Activated CD4-positive, CD25-positive, alpha-beta regulatory T cell treated with anti-CD3 and anti-CD28 coated beads, Interleukin-2, amount 50 U/mL, for 16 hours (primary cell): ENCODE data around the gene ZNF320.
A peak's percentile ranks its signal among the peaks of the same experiment; 100 is the strongest.
"Not testable (repeated sequence)": the region's sequence is repeated elsewhere in the genome, so short reads cannot be mapped to it uniquely, and the experiment has no call there.

Experiments used
- DNase-seq: peaks from one replicate; pipeline ENCODE4 v3.0.0-alpha.2; 2020; ENCODE audit warnings: low read depth, low spot score

ZNF320 gene

GRCh38 chr19:52922841-52923777, 25.7 kb upstream of the ZNF320 start, which contains the start of gene ZNF888:
Gene ZNF888 (minus strand): TSS chr19:52923428. CDS start chr19:52917873, 5,555 bp downstream.
- DNase-seq, result peak; percentile 64

DNA sequence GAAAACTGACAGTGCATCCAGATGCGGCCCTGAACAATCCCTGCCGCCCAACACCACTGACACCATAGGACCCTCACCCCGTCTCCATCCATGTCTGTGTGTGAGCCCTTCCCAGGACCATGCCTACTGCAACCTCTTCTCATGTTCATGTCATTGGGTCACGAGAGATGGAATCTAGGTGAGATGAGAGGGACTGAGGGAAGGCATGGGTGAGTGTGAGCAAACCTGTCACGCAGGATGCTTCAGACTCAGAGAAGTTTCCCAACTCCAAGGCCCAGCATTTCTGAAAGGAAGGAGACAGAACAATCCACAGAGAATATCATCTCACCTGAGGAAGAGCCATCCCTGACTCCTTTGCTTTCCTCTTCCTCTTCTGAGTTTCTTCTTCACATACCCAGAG, 20.1 kb upstream of the ZNF320 start:
- DNase-seq, result no peak

GRCh38 chr19:52910648-52911047, 13.2 kb upstream of the ZNF320 start:
- no peak for DNase-seq

DNA sequence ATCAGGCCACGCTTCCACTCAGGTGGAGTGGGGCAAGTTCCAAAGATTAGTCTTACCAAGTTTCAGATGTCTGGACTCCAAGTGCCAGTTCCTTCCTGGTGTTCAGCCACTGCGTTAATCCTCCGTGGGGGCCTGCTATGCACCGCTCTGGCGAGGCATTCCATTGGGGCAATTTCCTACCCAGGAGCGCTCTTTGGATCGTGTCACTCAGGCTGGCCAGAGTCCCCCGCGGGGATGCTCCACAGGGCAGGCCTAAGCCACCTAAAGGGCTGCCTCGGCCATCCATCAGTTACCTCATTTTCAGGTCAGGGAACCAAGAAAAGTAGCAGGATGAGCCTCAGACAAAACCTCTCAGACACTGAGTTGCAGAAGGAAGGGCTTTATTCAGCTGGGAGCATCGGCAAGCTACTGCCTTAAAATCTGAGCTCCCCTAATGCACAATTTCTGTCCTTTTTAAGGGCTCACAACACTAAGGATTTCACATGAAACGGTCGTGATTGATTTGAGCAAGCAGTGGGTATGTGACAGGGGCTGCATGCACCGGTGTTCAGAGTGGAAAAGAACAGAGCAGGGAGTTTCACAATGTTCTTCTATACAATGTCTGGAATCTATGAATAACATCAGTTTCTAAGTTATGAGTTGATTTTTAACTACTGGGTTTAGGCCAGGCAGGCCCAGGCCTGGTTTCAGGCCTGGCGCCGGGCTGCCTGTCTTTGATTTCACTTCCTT, 6.8 kb upstream of the ZNF320 start:
- not testable (repeated sequence) for DNase-seq

DNA sequence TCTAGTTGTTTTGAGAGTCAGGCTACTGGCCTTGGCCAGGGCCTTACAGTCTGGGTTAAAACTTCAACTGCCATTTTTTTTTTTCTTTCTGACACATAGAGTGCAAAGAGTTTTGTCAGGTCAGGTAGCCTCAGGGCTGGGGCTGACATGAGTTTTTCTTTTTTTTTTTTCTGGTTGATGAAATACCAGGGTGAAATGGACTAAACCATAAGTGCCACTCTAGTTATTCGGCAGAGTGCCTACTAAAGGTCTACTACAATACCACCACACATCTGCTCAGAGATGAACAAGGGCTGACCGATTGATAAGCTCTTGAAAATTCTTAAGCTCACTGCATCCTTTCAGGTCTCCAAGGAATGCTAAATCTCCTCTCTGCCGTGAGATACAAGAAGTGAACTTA, 4.4 kb upstream of the ZNF320 start:
- no peak for DNase-seq

DNA sequence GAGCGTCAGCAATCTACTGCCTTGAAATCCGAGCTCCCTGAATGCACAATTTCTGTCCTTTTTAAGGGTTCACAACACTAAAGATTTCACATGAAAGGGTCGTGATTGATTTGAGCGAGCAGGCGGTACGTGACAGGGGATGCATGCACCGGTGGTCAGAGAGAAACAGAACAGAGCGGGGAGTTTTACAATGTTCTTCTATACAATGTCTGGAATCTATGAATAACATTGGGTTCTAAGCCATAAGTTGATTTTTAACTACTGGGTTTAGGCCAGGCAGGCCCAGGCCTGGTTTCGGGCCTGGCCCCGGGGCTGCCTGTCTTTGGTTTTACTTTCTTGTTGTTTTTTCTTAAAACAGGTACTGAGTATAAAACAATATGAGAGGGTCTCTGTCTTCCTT, 1.2 kb upstream of the ZNF320 start:
- not testable (repeated sequence) for DNase-seq

- DNase-seq, result no peak
Measured at GRCh38 chr19:52898101-52898500, 666 bp upstream of the ZNF320 start.

DNA sequence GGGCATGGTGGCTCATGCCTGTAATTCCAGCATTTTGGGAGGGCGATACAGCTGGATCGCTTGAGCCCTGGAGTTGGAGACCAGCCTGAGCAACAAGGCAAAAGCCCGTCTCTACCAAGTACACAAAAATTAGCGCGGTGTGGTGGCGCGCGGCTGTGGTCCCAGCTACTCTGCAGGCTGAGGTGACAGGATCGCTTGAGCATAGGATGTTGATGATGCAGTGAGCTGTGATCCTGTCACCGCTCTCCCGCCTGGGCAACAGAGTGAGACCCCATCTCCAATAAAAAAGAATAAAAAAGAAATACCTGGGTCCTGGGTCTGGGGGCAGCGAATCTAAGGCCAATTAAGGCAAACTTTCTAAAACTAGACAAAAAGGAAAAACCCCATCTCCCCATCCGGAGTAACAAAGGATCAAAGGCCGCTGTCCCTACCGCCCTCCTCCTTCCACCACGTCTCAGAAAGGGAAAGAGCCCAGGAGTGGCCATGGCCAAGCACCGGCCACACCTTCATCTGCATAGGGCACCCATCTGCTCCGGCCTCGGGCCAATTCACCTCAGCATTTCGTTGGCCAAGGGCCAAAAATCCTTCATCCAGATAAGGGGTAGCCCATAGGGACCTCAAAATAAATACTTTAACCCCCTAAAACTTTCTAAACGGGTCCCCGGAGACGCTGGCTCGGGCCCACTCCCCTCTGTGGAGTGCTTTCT, 851 bp downstream of the ZNF320 start:
- no peak for DNase-seq

DNA sequence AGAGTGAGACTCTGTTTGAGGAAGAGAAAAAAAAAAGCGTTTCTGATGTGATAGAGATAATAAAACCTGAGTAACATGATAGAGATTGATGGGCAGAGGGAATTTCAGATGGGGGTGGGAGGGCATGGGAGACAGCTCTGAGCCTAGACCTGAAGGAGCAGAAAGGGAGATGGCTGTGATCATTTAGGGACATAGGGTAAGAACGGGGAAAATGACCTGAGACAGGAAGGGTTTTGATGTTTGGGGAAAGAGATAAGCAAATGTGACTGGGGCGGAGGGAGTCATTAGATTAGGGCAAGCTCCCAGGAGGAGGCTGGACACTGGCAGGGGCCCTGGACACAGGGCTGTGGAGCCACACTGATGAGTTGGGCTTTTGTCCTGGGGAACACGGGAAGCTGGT, 6.1 kb downstream of the ZNF320 start:
- DNase-seq, result no peak

GRCh38 chr19:52889931-52890330, 7.5 kb downstream of the ZNF320 start:
- no peak for DNase-seq

DNA sequence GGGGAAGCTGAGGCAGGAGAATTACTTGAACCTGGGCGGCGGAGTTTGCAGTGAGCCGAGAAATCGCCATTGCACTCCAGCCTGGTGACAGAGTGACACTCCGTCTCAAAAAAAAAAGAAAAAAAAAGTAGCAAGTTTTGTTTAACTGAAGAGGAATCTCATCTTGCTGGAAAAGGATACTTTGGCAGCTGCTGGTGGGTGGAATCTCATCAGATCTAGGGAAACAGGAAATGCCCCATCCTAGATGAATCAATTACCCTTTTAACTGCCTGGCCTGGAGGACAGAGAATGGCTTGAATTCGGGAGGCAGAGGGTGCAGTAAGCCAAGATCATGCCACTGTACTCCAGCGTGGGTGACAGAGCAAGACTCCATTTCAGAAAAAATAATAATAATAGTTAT, 8.4 kb downstream of the ZNF320 start:
- DNase-seq, result no peak

GRCh38 chr19:52880895-52881389, 16.5 kb downstream of the ZNF320 start:
- DNase-seq, result no peak

DNA sequence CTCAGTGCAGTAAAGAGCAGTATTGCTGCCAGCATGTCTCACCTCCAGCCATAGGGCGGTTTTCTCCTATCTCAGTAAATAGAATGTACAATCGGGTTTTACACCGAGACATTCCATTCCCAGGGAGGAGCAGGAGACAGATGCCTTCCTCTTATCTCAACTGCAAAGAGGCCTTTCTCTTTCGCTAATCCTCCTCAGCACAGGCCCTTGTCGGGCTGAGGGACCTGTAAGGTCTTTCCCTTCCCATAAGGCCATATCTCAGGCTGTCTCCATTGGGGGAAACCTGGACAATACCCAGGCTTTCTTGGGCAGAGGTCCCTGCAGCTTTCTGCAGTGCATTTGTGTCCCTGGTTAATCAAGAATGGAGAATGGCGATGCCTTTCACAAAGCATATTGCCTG, 24.4 kb downstream of the ZNF320 start:
- DNase-seq, result not testable (repeated sequence)

DNA sequence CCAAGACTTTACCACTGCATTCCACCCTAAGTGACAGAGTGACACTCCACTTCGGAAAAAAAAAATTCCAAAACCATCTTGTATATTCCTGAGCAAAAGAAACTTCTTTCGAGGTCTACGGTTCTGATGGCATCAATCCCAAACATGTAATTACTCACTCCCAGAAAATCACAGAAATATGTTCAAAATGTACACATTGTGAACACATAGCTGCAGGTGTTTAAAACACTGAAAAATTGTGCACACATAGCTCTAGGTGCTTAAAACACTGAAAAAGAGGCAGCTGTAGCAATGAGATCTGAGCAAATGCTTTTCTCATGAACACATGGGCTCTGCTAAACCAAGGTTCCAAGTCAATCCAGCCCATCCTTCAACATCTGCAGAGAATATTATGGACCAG, 26.0 kb downstream of the ZNF320 start:
- no peak for DNase-seq

GRCh38 chr19:52868031-52868430, 29.4 kb downstream of the ZNF320 start:
- not testable (repeated sequence) for DNase-seq

DNA sequence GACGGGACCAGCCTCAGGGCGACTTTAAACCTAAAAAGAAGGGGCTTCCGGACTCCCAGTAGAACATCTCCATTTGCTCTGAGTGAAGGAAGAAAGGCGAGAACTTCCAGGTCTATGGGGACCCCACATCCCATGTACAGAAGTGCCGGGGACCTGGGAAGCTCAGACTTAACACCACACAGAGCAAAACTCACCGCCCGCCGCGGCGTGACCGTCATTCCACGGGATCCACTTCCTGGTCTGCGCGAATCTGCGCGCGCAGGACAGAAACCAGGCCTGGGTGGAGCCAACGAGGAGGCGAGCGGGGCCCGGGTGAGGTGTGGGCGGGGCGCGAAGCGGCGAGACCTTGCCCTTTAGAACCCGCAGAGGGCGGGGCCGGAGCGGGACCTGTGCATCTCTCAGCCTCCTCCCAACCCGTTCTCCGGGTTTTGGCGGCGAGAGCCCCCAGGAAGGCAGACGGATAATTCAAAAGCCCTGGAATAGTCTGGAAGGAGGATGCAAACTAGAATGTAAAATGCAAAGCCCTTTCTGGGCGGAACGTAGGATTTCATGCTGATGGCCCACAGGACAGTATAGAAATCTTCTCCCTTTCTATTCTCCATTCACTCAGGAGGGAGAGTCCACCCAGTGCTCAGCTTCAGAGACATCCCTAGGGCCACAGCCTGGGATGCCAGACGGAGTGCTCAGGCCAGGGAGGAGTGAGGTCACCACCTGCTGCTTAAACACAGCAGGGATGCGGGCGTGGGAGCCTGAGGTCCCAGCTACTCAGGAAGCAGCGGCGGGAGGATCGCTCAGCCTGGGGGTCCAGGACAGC, 39.9 kb downstream of the ZNF320 start, which contains the start of gene ZNF468:
Gene ZNF468 (minus strand): TSS at position 242 of the 814 bp plus-strand sequence. CDS start 3,347 bp downstream, outside the sequence.
- peak; percentile 43 for DNase-seq

DNA sequence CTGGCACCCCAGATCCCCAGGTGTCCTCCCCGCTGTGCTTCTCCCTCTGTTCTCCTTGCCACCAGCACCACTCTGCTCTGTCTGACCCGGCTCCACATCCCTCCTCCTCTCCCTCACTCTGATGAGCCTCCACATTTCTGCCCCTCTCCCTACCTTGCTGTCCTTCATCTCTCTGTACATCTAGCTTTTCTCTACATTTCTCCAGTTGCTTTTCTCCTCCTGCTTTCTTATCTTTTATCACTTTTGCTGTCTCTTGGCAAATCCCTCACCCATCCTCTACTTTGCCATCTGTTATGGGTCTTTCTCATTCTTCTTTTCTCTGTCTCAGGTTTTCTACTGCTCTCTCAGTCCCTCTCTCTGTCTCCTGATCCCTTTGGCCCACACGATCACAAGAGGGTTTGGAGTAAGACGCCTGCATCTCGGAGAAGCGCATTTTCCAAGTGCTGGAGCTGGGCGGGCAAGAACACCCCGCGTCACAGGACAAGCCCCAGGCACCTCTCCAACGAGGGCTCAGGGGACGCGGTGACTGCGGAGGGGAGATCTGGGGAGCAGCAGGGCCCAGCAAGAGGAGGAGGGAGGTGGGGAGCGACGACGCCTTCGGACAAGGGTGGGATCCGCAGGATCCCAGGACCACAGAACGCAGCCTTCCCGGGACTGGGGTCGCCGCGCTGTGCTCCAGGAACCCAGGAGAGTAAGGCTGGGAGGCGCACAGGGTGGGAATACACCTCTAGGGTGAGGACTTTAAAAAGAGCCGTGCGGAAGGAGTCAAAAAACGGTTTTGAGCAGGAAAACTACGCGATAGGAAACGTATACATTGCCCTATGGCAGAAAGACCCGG, 40.7 kb downstream of the ZNF320 start:
- DNase-seq, result not testable (repeated sequence)
